AG04450 (cell line): ENCODE results near the gene MICAL2. TPM values are rescaled to one million over a fixed set of nuclear protein-coding genes. Genes with fewer than 3 reads are reported as not detected.

Source experiments
- CTCF ChIA-PET: fragments of 300-600, 350-600 bp; formaldehyde crosslinking; extraction: SDS; loops from one replicate; lab custom pipeline; 2022; ENCODE audit warnings: antibody characterized with exemption, inconsistent platforms; lab: Charles Lee
- POLR2A ChIA-PET: fragments of 350-600 bp; formaldehyde crosslinking; extraction: SDS; loops from one replicate; lab custom pipeline; 2021; ENCODE audit warnings: antibody characterized with exemption, inconsistent platforms; lab: Yijun Ruan, JAX
- DNase-seq: peaks from one replicate; pipeline ENCODE4 v3.0.0-alpha.2; 2011; ENCODE audit warnings: low read depth, low spot score
- H3K27ac ChIP-seq: one replicate; pipeline ENCODE4 v1.5.1; 2012; ENCODE audit warnings: low read depth, low read length, control low read depth
- H3K27me3 ChIP-seq: one replicate; pipeline ENCODE4 v1.6.0; 2012; ENCODE audit warnings: low read length; ENCODE audit not compliant: control insufficient read depth, insufficient read depth
- H3K4me3 ChIP-seq: 2 replicates; pipeline ENCODE4 v1.5.1; 2011; ENCODE audit warnings: mild to moderate bottlenecking, low read depth, low read length, control low read depth
- H3K9me3 ChIP-seq: 2 replicates; pipeline ENCODE4 v1.5.1; 2012; ENCODE audit warnings: low read length; ENCODE audit not compliant: control insufficient read depth, insufficient read depth
- CTCF ChIP-seq: IDR thresholded peaks from 2 replicates; pipeline ENCODE4 v1.5.1; 2011; ENCODE audit warnings: low read depth, low read length, control low read depth, inconsistent platforms
- polyA plus RNA-seq: library from polyadenylated mRNA; depleted of rRNA; stranded (reverse); fragments of >200 nt; gene quantifications from 2 replicates; pipeline ENCODE4 v1.2.3, GENCODE V29; 2011

The MICAL2 gene
- polyA plus RNA-seq, 1 experiment, result 171 TPM

- DNase-seq, result no peak
- CTCF ChIA-PET, result interaction anchor here (0.7 to 6.1 kb wide), 6 partner anchors 44 to 190 kb away, joined by 3 to 28 read pairs (median 4); no protein-coding TSS in a partner anchor
- POLR2A ChIA-PET, result no interaction called here
- TF ChIP-seq CTCF, result no peak
- no peaks in the 10 kb centered on the region for H3K9me3 ChIP-seq
- H3K27ac ChIP-seq, result no peak overlapping the region
- no peak overlapping the region for H3K4me3 ChIP-seq
- H3K27me3 ChIP-seq, result no peaks in the 10 kb centered on the region
Measured at GRCh38 chr11:12238420-12238819, 128.0 kb downstream of the MICAL2 start.

GRCh38 chr11:12239396-12239795, 129.0 kb downstream of the MICAL2 start:
- Histone ChIP-seq H3K4me3 (no peak overlapping the region), H3K27me3 (no peaks in the 10 kb centered on the region), H3K27ac (no peak overlapping the region), H3K9me3 (no peaks in the 10 kb centered on the region)
- TF ChIP-seq CTCF, result no peak
- ChIA-PET CTCF (interaction anchor here (0.7 to 6.1 kb wide), 5 partner anchors 43 to 195 kb away, joined by 3 to 28 read pairs (median 3); no protein-coding TSS in a partner anchor), POLR2A (no interaction called here)
- DNase-seq, result no peak

GRCh38 chr11:12239804-12240371, 129.5 kb downstream of the MICAL2 start:
- Histone ChIP-seq H3K9me3 (no peaks in the 10 kb centered on the region), H3K27ac (no peak overlapping the region), H3K27me3 (no peaks in the 10 kb centered on the region), H3K4me3 (no peak overlapping the region)
- no peak for TF ChIP-seq CTCF
- ChIA-PET POLR2A (no interaction called here), CTCF (interaction anchor here (1.4 to 6.1 kb wide), 2 partner anchors 43 to 195 kb away, joined by 3 to 28 read pairs; no protein-coding TSS in a partner anchor)
- no peak for DNase-seq

GRCh38 chr11:12240677-12241076, 130.3 kb downstream of the MICAL2 start:
- DNase-seq, result no peak
- Histone ChIP-seq H3K27ac (no peak overlapping the region), H3K4me3 (no peak overlapping the region), H3K9me3 (no peaks in the 10 kb centered on the region), H3K27me3 (no peaks in the 10 kb centered on the region)
- ChIA-PET CTCF (no interaction called here), POLR2A (no interaction called here)
- TF ChIP-seq CTCF, result no peak

- no peak for DNase-seq
- CTCF ChIA-PET, result no interaction called here
- no peak overlapping the region for H3K27ac ChIP-seq
Measured at GRCh38 chr11:12241401-12241800, 131.0 kb downstream of the MICAL2 start.

More at GRCh38 chr11:12241401-12241800, 131.0 kb downstream of the MICAL2 start:
- no peak overlapping the region for H3K4me3 ChIP-seq
- H3K27me3 ChIP-seq, result no peaks in the 10 kb centered on the region
- H3K9me3 ChIP-seq, result no peaks in the 10 kb centered on the region
- POLR2A ChIA-PET, result no interaction called here
- TF ChIP-seq CTCF, result no peak
